G401 (cell line): Measurements from ENCODE around the gene MRPL51. TPM values are rescaled to one million over a fixed set of nuclear protein-coding genes. Genes with fewer than 3 reads are reported as not detected.

Experiments used
- DNase-seq: peaks from one replicate; pipeline ENCODE4 v3.0.0-alpha.2; 2015; ENCODE audit warnings: low spot score
- in situ Hi-C: cut with HindIII; loops from 2 replicates; pipeline ENCODE4 v1.10.0; 2016; ENCODE audit warnings: low sequenced_read_pairs, mixed read lengths
- total RNA-seq: library from RNA; depleted of rRNA; stranded (reverse); fragments of >200 nt; shearing (Covaris generic); gene quantifications from 2 replicates; pipeline ENCODE4 v1.2.3, GENCODE V29; 2014

The MRPL51 gene
- total RNA-seq, 1 experiment from 2014 or later, result 363 TPM

GRCh38 chr12:6465467-6466183 is 27.4 kb downstream of the MRPL51 start:
- in situ Hi-C loops, result no loop called here

GRCh38 chr12:6464531-6464930 is 28.5 kb downstream of the MRPL51 start:
- DNase-seq, result peak; percentile 37
- in situ Hi-C loops, result no loop called here

More at GRCh38 chr12:6465467-6466183, 27.4 kb downstream of the MRPL51 start:
- DNase-seq, result peak; percentile 81

DNA sequence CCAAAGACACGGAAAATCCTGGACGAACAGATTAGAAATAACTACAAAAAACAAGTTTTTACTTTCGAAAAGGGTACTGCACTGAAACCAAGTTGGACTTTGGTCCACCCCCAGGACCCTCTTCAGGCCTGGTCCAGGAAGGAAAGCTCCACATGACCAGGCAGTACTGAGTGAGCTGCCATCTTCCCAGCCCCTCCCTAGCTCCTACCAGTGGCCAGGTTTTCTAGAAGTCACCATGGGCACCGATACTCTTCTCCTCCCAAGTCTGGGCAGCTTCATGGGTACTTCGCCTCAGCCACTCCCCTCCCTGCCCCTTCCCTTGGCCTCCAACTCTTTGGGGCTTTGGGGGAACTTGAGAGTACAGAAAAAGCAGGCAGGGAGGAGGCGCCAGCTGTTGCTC is 29.2 kb downstream of the MRPL51 start:
- in situ Hi-C loops, result no loop called here

GRCh38 chr12:6463216-6463615 is 29.8 kb downstream of the MRPL51 start:
- in situ Hi-C loops, result no loop called here

More for the DNA sequence above, 29.2 kb downstream of the MRPL51 start:
- DNase-seq, result no peak

GRCh38 chr12:6462234-6462995 is 30.6 kb downstream of the MRPL51 start:
- DNase-seq, result no peak
- in situ Hi-C loops, result no loop called here

More at GRCh38 chr12:6463216-6463615, 29.8 kb downstream of the MRPL51 start:
- DNase-seq, result no peak

DNA sequence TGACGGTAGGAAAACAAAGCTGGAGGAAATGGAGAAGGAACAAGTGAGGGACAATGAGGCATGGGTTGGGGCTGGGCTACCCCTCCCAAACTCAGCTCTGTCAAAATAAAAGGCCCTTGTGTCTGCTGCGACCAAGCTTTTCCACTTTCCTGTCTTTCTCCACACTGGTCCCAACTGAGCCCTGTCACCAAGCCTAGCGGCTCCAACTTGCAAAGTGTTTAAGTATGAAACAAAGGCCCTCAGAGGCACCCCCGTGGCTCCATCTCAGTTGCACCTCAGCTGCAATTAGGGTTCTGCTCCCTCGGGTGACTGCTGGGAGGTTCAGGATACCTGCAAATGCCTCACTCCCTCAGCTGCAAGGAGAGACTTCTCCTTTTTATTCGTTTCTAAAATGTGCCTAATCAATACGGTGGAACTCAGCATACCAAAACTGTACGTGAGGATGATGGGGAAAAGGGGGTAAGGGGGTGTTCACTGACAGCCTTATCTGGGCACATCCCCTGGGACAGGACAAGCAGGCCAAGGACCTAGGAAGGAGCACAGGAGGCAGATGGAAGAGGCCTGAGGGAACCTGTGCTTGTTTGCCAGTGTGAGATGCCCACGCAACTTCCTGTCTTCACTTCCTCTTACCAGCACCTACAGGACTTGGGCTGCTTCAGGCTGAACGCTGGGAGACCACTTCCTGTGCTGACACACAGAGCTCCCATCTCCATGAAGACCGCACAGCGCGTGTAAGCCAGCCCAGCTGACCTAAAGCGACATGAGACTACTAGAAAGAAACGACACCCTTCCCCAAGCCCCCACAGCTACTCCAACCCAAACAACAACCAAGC is 31.4 kb downstream of the MRPL51 start:
- no peak for DNase-seq
- in situ Hi-C loops, result no loop called here

- no peak for DNase-seq
- in situ Hi-C loops, result no loop called here
Measured at GRCh38 chr12:6460751-6461371, 32.2 kb downstream of the MRPL51 start.

DNA sequence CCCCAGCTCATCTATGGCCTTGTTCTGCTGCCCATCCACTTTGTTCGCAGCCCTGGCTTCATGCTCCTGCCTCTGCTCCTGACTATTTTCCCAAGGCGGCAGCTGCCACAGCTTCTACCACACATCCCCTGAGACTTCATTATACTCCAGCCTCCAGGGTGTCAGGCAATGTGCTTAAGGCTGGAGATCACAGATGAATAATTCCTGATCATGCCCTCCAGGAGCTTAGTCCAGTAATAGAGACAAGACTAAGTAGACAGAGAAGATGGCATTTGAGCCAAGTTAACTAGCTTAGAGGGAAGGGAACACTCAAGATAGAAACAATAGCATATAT is 34.1 kb downstream of the MRPL51 start:
- in situ Hi-C loops, result no loop called here
- DNase-seq, result no peak

GRCh38 chr12:6458281-6459003 is 34.6 kb downstream of the MRPL51 start:
- no peak for DNase-seq
- in situ Hi-C loops, result no loop called here

GRCh38 chr12:6457220-6457945 is 35.7 kb downstream of the MRPL51 start:
- in situ Hi-C loops, result no loop called here

GRCh38 chr12:6452944-6453630 is 40.0 kb downstream of the MRPL51 start:
- no peak for DNase-seq
- in situ Hi-C loops, result no loop called here

More at GRCh38 chr12:6457220-6457945, 35.7 kb downstream of the MRPL51 start:
- DNase-seq, result no peak

DNA sequence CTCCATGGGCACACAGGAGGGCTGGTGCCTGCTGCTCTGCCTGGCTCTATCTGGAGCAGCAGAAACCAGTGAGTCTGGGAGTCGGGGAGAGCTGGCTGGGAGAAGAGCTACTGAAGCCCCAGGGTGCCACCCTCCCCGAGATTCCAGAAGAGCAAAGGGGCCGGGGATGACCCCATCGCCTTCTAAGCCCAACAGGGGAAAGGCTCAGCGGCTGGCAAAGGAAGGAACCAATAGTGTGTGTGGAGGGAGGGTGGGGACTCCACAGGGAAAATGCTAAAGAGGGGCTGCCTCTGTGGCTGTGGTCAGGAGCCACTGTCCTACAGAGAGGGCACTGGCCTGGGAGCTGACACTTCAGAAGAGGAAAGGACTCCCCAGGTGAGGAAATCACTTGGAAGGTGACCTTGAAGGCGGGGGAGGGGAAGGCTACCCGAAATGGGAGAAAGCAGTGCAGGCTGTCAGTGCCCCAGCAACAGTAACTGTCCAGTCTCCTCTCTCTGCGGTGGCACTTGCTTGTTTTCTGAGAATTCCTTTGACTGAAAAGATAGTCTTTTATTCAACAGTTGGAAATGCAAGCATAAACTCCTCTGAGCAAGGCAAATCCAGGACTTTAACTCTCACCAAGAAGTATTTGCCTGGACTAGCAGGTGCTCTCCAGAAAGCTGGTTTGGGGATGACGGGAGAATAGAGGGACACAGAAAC is 40.7 kb downstream of the MRPL51 start:
- peak; percentile 31 for DNase-seq
- in situ Hi-C loops, result no loop called here

DNA sequence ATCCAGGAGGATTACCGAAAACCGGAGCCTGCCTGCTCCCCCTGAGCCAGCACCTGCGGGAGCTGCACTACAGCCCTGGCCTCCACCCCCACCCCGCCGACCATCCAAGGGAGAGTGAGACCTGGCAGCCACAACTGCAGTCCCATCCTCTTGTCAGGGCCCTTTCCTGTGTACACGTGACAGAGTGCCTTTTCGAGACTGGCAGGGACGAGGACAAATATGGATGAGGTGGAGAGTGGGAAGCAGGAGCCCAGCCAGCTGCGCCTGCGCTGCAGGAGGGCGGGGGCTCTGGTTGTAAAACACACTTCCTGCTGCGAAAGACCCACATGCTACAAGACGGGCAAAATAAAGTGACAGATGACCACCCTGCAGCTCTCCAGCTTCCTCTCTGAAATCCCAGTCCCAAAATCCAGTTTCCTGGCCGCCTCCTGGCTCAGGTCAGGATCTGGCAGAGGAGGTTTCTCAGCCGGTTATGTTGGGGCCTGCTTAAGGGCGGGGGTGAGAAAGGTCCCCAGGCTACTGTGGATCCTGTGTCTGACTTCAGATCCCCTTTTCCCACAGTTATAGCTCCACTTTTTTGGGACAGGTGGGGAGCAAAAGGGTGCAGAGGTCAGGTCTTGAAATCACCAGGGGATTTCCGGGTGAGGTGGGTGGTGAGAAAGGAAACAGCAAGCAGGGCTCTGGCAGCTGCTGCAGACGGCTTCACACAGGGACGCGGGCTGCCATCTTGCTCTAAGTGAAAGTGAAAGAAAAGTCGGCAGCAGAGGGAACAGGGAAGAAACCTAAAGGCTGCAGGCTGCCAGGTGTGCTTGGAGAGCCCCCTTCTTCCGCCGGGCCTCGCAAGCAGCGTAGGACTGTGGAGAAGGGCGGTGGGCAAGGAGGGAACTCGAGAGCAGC is 41.5 kb downstream of the MRPL51 start, which contains the start of gene TAPBPL:
TSS of gene TAPBPL (plus strand) at position 695 of the 897 bp plus-strand sequence. CDS start 207 bp downstream, outside the sequence.
- DNase-seq, result peak; percentile 74
- in situ Hi-C loops, result no loop called here

GRCh38 chr12:6450869-6451347 is 42.2 kb downstream of the MRPL51 start:
- in situ Hi-C loops, result no loop called here
- no peak for DNase-seq

- in situ Hi-C loops, result no loop called here
- DNase-seq, result no peak
Measured at GRCh38 chr12:6450091-6450868, 42.8 kb downstream of the MRPL51 start.
